Left lobe of liver (tissue), 2 donors: Measurements from ENCODE around the gene PCBP3. TPM values are rescaled to one million over a fixed set of nuclear protein-coding genes. Genes with fewer than 3 reads are reported as not detected.
A peak's percentile ranks its signal among the peaks of the same experiment; 100 is the strongest.
"Not testable (repeated sequence)": the region's sequence is repeated elsewhere in the genome, so short reads cannot be mapped to it uniquely, and the experiment has no call there.

Experiments used
- ATAC-seq: fragments of 200-7000 bp; cut with Tn5 transposase; one replicate; pipeline ENCODE4 v1.9.1; 2020; ENCODE audit warnings: mild to moderate bottlenecking, moderate library complexity
- DNase-seq: peaks from one replicate; pipeline ENCODE4 v3.0.0-alpha.2; 2020; ENCODE audit warnings: low spot score
- total RNA-seq: library from RNA; stranded (reverse); gene quantifications from one replicate; pipeline ENCODE4 v1.2.1, GENCODE V29; 2021
- donor health status: DM: no; HTN: no; CAD: no; lungs with moderate emphysema.
- donor health status: DM: no; HTN: yes; CAD: no.

The PCBP3 gene
- total RNA-seq, 1 donor from 2014 or later, result 0.83 TPM

- ATAC-seq, result peak; percentile 72
- DNase-seq, result peak; percentile 68
Observed at GRCh38 chr21:45822429-45823099, 179.0 kb downstream of the PCBP3 start.

- ATAC-seq (peak; percentile 61), DNase-seq (no peak)
Observed at GRCh38 chr21:45823100-45823681, 179.7 kb downstream of the PCBP3 start.

- no peak for DNase-seq
- no peak for ATAC-seq
Observed at GRCh38 chr21:45824546-45825215, 181.2 kb downstream of the PCBP3 start.

DNA sequence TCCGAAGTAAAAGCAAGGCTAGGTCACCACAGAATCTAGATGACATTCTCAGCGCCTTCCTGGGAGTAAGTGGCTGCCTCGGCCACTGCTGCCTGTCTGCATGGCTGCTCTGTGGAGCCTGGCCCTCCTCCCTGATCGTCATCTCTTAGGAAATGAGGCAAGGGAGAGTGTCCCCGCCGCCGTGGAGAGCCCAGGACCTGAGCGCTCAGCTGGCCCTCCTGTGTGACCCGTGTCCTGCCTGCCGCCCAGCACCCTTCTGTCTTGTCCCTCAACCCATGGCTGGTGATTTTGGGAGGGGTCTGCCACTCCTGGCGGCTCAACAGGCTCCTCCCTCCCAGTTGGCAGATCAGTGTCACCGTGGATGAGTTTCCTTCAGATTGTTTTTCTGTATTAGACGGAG is 181.7 kb downstream of the PCBP3 start:
- DNase-seq (no peak), ATAC-seq (no peak)

- no peak for DNase-seq
- ATAC-seq, result no peak
Observed at GRCh38 chr21:45826676-45827301, 183.3 kb downstream of the PCBP3 start.

DNA sequence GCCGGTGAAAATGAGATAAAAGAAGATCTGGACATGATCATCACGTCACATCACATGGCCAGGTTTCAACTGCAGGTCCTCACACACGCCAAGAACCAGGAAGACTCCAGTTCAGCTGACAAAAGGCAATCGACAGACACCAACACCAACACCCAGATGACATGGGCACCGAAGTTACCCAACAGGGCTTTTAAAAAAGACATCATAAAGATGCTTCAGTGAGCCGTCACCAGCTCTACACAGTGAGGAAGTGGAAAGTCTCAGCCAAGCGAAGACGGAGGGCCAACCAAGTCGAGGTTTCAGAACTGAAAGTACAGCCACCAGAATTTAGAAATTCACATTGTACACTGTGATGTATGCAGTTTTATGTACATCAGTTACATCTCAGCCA is 183.8 kb downstream of the PCBP3 start:
- no peak for DNase-seq
- no peak for ATAC-seq

DNA sequence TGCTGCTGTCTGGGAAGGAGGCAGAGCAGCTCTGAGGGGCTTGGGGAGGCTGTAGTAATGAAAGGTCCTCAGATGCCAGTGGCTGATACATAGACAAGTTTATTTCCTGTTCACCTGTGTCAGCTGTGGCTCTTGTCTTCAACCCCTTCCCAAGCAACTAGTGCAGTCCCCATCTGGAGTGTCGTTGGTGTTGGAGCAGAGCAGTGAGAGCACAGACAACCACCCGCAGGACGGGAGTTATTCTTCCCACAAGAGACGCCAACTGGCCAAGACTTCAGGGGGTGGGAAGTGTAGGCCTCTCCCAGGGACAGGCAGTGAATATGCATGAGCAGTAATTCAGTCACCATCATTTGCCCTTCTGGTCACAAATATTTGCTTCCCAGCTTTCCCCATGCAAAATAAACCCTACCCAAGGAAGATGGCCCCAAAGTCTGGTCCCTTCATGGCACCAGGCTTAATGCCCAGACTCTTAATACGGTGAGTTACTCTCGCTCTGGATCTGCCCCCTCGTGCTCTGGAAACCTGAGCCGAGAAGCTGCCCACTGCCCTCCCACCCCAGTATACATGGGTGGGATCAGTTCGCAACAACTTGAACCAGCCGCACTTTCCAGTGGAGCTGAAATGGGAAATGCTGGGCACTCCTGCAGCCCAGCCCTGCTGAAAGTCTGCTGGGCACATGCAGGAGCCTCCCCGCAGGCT is 184.5 kb downstream of the PCBP3 start:
- no peak for ATAC-seq

GRCh38 chr21:45828580-45829570 is 185.3 kb downstream of the PCBP3 start:
- DNase-seq, result no peak
- ATAC-seq, result peak; percentile 47

More for the DNA sequence above, 184.5 kb downstream of the PCBP3 start:
- no peak for DNase-seq

DNA sequence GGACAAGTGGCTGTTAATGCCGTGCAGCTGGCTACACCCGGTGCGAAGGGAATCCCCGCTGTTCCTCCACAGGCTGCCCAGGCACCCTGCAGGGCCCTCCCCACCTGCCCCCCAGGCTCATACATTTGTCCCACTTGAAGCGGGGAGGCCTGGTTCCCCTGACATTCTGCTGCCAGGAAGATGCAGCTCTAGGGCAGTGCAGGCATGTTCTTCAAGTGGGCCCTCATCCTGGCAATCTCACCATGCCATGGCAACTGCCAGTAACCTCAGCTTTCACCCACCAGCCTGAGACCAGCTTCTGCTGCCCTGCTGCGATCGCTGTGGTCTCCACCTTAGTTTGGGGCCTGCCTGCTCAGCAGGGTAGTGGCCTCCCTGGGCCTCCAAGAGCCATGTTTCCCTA is 186.1 kb downstream of the PCBP3 start:
- ATAC-seq, result no peak
- no peak for DNase-seq

GRCh38 chr21:45830221-45830640 is 186.7 kb downstream of the PCBP3 start:
- no peak for ATAC-seq
- no peak for DNase-seq

- DNase-seq (no peak), ATAC-seq (no peak)
Observed at GRCh38 chr21:45830720-45831366, 187.3 kb downstream of the PCBP3 start.

DNA sequence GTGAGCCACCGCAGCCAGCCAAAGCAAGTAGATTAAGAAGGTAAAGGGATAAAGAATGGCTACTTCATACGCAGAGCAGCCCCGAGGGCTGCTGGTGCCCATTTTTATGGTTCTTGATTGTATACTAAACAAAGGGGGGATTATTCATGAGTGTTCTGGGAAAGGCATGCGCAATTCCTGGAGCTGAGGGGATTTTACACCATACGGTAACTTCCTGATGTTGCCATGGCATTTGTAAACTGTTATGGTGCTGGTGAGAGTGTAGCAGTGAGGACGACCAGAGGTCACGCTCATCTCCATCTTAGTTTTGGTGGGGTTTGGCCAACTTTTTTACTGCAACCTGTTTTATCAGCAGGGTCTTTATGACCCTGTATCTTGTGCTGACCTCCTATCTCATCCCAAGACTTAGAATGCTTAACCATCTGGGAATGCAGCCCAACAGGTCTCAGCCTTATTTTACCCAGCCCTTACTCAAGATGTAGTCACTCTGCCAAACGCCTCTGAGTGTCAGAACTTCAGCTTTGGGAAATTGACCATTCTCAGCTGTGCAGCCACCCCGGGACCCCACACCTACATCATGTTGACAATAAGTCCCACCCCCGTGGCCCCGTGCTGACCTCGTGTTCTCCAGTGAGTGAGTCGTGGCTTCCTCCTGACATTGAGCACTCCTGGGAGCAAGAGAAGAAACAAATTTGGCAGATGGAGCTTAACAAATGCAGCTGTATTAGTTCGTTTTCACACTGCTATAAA is 188.6 kb downstream of the PCBP3 start:
- DNase-seq (no peak), ATAC-seq (no peak)

DNA sequence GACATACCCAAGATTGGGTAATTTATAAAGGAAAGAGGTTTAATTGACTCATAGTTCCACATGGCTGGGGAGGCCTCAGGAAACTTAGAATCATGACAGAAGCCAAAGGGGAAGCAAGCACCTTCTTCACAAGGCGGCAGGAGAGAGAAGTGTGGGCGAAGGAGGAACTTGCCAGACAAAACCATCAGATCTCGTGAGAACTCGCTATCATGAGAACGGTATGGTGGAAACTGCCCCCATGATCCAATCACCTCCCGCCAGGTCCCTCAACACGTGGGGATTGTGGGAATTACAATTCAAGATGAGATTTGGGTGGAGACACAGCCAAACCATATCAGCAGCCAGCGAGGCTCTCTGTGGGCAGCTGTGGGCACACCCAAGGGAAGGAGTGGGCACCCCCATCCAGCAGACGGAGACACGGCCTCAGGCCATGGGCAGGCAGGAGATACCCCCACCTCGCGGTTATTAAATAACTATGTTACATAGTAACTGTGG is 189.3 kb downstream of the PCBP3 start:
- ATAC-seq, DNase-seq: not testable (repeated sequence)

GRCh38 chr21:45833414-45833813 is 189.9 kb downstream of the PCBP3 start:
- ATAC-seq, result no peak
- DNase-seq, result no peak

GRCh38 chr21:45834026-45834715 is 190.6 kb downstream of the PCBP3 start:
- ATAC-seq (no peak), DNase-seq (no peak)

- no peak for ATAC-seq
Observed at GRCh38 chr21:45834821-45835293, 191.3 kb downstream of the PCBP3 start.

More at GRCh38 chr21:45834821-45835293, 191.3 kb downstream of the PCBP3 start:
- no peak for DNase-seq
